ENCODE measurements around the gene ZNF217.
"Not testable (repeated sequence)": the region's sequence is repeated elsewhere in the genome, so short reads cannot be mapped to it uniquely, and the experiment has no call there.

ZNF217 gene

GRCh38 chr20:53598140-53599043, 4.8 kb upstream of the ZNF217 start:
- DNase-seq (ENCODE audit: low read depth in 2 of 3, low spot score in 2 of 3), result no peak

DNA sequence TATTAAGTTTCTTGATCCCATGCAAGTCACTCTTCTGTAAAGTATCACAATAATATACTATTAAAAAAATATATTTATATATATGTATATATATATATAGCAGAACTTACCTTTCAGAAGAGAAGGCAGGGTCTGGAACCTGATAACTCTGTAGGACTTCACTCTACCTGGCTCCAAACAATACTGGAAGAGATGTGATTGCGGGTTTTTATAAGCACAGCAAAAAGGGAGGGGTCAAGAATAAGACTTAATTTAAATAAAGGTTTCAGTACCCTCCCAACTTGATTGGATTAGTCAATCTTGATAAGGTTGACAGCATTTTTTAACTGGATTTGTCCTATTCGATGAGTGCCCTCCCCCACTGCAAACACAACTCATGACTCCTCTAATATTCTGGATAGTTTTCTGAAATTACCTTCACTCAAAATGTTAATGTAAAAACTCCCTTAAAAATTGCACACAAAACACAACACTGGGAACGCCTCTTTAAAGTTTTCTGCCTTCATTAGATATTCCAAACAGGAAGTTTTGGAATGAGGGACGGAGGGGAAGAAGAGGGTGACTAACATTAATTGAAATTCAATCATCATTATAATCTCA, 4.0 kb upstream of the ZNF217 start:
- DNase-seq (ENCODE audit: low read depth in 2 of 3, low spot score in 2 of 3), result no peak

- no peak for DNase-seq (ENCODE audit: low read depth in 2 of 3, low spot score in 2 of 3)
These were observed 3.4 kb upstream of the ZNF217 start for GRCh38 chr20:53597030-53597482.

DNA sequence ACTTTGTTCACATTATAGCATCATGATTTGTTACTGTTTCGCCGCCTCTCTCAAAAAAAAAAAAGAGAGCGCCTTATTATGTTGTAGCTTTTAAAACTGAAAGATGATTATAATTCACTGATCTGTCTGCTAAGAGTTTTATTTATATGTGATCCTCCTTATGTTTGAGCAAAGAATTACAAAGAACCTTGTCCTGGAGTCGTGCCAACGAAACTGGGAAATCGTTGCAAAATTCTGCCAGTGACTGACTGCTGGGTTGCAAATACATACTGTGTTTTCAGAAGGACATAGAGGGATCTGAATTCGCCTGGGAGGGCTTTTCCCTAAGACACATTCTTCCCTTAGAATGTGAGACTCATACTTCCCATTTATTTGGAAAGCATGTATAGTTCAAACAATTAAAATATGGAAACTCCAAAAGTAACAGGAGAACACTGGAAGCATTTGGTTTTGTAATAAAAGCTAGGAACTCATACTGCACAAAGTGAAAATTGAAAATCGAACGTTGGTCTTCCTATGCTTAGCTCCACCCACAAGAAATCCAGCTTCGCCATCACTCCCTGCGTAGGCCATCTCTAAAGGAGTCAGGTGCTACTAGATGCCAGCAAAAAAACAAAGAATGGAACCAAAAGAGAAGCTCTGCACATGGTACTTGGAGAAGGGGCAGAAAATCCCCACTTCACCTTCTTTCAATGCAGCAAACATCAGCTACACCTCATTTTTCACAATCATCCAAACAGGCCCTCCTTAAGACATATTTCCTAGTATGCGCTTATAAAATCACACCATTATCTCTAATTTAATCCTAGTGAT, 2.8 kb upstream of the ZNF217 start:
- DNase-seq (ENCODE audit: low read depth in 2 of 3, low spot score in 2 of 3), result not testable (repeated sequence)

DNA sequence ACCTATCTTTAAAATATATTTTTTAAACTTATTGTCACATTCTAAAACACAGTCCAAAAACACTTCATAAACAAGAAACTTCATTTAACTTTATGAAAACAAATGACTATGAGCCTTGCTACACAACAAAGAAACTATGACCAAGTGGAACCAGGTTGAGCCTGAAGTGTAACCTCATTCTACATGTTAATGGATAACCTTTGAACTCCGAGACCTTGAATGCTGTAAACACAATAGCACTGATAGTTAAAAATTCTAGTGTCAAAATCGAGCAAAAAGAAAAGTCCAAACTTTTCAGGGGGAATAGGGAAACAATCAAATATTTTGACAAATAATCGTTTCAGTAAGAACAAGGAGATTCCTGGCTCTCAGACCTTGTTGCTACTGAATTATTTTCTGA, 2.1 kb upstream of the ZNF217 start:
- not testable (repeated sequence) for DNase-seq (ENCODE audit: low read depth in 2 of 3, low spot score in 2 of 3)

GRCh38 chr20:53595018-53595378, 1.4 kb upstream of the ZNF217 start:
- DNase-seq (ENCODE audit: low read depth in 2 of 3, low spot score in 2 of 3), result no peak

DNA sequence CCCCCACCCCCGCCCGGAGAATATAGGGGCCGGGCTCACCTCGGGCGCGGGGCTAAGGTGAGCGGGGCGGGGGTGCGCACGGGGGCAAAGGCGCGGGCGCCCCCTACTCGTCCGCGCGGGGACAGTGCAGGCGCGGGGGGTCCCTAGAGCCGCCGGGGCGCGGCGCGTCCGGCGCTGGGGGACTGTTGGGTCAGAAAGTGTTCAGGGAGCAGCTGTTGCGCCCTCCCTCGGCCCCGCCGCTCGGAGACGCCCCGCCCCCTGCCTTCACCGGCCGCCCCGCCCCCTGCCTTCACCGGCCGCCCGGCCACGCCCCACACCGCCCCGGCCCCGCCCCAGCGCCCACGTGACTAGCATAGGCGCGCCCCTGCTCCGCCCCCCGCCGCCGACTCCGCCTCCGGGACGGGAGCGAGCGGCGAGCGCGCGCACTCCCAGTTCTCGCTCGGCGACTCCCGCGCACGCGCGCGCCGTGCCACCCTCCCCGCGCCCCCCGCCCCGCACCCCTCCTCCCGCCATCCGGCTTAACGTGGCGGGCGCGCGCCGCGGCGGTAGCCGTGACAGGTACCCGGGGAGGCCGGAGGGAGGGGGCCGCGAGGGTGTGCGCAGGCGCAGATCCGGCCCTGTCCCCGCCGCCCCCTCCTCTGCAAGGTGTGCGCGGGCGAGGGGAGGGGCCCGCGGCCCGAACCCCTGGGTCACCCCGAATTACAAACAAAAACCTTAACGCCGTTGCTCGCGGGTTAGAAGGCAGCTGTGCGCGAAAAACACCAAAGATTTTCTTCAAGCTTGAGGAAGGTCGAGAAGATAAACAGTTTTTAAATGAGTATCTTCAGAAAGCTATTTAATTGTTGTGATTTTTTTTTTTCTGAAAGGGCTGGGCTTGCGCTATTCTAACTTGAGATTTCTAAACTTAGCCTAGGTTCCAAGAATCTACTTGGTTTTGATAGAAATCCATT, 704 bp upstream of the ZNF217 start:
- peak; percentile 89 to 98 (median 98) for DNase-seq (ENCODE audit: low read depth in 2 of 3, low spot score in 2 of 3)

GRCh38 chr20:53592992-53593465, 610 bp downstream of the ZNF217 start:
- DNase-seq (ENCODE audit: low read depth in 2 of 3, low spot score in 2 of 3), result no peak

GRCh38 chr20:53592454-53592991, 1.1 kb downstream of the ZNF217 start:
- peak in 2 of 3 experiments; percentile 33 to 44 for DNase-seq (ENCODE audit: low read depth in 2 of 3, low spot score in 2 of 3)

GRCh38 chr20:53591941-53592441, 1.6 kb downstream of the ZNF217 start:
- not testable (repeated sequence) for DNase-seq (ENCODE audit: low read depth in 2 of 3, low spot score in 2 of 3)

- DNase-seq (ENCODE audit: low read depth in 2 of 3, low spot score in 2 of 3), result not testable (repeated sequence)
These were observed 2.4 kb downstream of the ZNF217 start for GRCh38 chr20:53591206-53591741.

- DNase-seq (ENCODE audit: low read depth in 2 of 3, low spot score in 2 of 3), result not testable (repeated sequence)
These were observed 3.0 kb downstream of the ZNF217 start for GRCh38 chr20:53590608-53591007.

DNA sequence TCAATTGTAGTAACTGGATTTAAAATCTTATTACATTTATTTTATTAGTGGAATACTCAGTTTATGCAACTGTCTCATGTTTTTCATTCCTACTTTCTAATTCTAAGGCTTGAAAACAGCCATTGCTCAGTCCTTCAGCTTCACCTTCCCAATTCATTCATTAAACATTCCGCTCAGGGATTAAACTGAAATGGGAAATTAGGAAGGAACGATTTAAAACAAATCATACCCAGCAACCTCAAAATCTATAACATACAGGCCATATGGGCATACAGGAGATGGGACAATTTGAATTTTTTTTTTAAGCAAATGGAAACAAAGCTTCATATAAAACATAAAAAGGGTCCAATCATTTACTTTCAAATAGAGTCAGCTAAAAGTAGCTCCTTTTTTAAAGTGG, 3.5 kb downstream of the ZNF217 start:
- not testable (repeated sequence) for DNase-seq (ENCODE audit: low read depth in 2 of 3, low spot score in 2 of 3)

- not testable (repeated sequence) for DNase-seq (ENCODE audit: low read depth in 2 of 3, low spot score in 2 of 3)
These were observed 4.1 kb downstream of the ZNF217 start for GRCh38 chr20:53589321-53590065.

GRCh38 chr20:53587157-53587703, 6.4 kb downstream of the ZNF217 start:
- not testable (repeated sequence) for DNase-seq (ENCODE audit: low read depth in 2 of 3, low spot score in 2 of 3)

GRCh38 chr20:53586640-53587039, 7.0 kb downstream of the ZNF217 start:
- no peak for DNase-seq (ENCODE audit: low read depth in 2 of 3, low spot score in 2 of 3)

DNA sequence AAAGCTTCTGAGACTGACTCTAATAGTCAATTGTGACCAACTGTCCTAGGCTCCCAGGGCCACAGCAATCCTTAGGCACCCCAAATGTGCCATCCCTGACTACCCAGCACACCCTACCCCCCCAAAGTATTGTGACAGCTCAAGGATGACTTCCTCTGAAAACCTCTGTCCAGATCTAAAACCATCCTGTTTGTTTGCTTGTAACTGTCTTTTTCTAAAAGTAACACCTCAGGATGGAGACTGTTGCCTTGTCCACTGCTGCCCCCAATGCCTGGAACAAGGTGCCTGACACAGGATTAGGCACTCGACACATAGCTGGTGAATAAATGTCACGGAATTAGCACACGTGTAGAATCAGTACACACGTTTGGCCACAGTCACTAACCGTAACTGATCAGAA, 7.7 kb downstream of the ZNF217 start:
- not testable (repeated sequence) for DNase-seq (ENCODE audit: low read depth in 2 of 3, low spot score in 2 of 3)

GRCh38 chr20:53585004-53585569, 8.6 kb downstream of the ZNF217 start:
- not testable (repeated sequence) for DNase-seq (ENCODE audit: low read depth in 2 of 3, low spot score in 2 of 3)

All from activated CD8-positive, alpha-beta memory T cell treated with anti-CD3 and anti-CD28 coated beads for 48 hours (primary cell).